CD8-positive, alpha-beta memory T cell (primary cell): ENCODE measurements around the gene UBAC2. TPM values are rescaled to one million over a fixed set of nuclear protein-coding genes. Genes with fewer than 3 reads are reported as not detected.
"Not testable (repeated sequence)": the region's sequence is repeated elsewhere in the genome, so short reads cannot be mapped to it uniquely, and the experiment has no call there.

Source experiments
- CTCF ChIA-PET: fragments of 350-600 bp; sonication (Branson Sonifier 250); formaldehyde crosslinking; loops from one replicate; lab custom pipeline; 2021; ENCODE audit warnings: antibody characterized with exemption; lab: Charles Lee
- POLR2A ChIA-PET: fragments of 350-600 bp; sonication (Branson Sonifier 250); formaldehyde crosslinking; loops from one replicate; lab custom pipeline; 2021; ENCODE audit warnings: antibody characterized with exemption; lab: Charles Lee
- DNase-seq, 5 donors: peaks; one replicate each; pipeline versions ENCODE4 v3.0.0 to v3.0.0-alpha.2; 2020 to 2022; ENCODE audit warnings: mixed read lengths in 1 of 5
- H3K27ac ChIP-seq: one replicate; pipeline ENCODE4 v1.7.0; 2013; ENCODE audit warnings: low read depth, mild to moderate bottlenecking, low read length, moderate library complexity
- H3K27me3 ChIP-seq: 2 replicates; pipeline ENCODE4 v1.7.0; 2013; ENCODE audit warnings: low read length, mild to moderate bottlenecking; ENCODE audit not compliant: insufficient read depth, poor library complexity, severe bottlenecking
- H3K36me3 ChIP-seq: 2 replicates; pipeline ENCODE4 v1.7.0; 2013; ENCODE audit warnings: mild to moderate bottlenecking, low read length, moderate library complexity; ENCODE audit not compliant: insufficient read depth
- H3K4me1 ChIP-seq: 2 replicates; pipeline ENCODE4 v1.7.0; 2013; ENCODE audit warnings: mild to moderate bottlenecking, low read length, moderate library complexity; ENCODE audit not compliant: insufficient read depth
- H3K4me3 ChIP-seq: 2 replicates; pipeline ENCODE4 v1.7.0; 2013; ENCODE audit warnings: mild to moderate bottlenecking, low read length
- H3K9me3 ChIP-seq: 2 replicates; pipeline ENCODE4 v1.7.0; 2013; ENCODE audit warnings: mild to moderate bottlenecking, low read length
- H3K27ac Mint-ChIP-seq, 8 donors: one replicate each; pipeline ENCODE4 v1.8.0; 2020 to 2021; ENCODE audit warnings: mixed read lengths in 8 of 8, mild to moderate bottlenecking in 6 of 8, inconsistent platforms in 3 of 8, moderate library complexity in 3 of 8
- H3K27me3 Mint-ChIP-seq, 2 donors: one replicate each; pipeline ENCODE4 v1.8.0; 2020 to 2021; ENCODE audit warnings: mixed read lengths in 2 of 2, mild to moderate bottlenecking in 1 of 2, moderate library complexity in 1 of 2
- H3K36me3 Mint-ChIP-seq, 3 donors: one replicate each; pipeline ENCODE4 v1.8.0; 2020 to 2021; ENCODE audit warnings: mixed read lengths in 3 of 3, inconsistent platforms in 1 of 3, mild to moderate bottlenecking in 1 of 3
- H3K4me1 Mint-ChIP-seq, 3 donors: one replicate each; pipeline ENCODE4 v1.8.0; 2020 to 2021; ENCODE audit warnings: mixed read lengths in 3 of 3, inconsistent platforms in 1 of 3, mild to moderate bottlenecking in 1 of 3
- H3K4me3 Mint-ChIP-seq, 7 donors: one replicate each; pipeline ENCODE4 v1.8.0; 2020 to 2021; ENCODE audit warnings: mixed read lengths in 7 of 7, mild to moderate bottlenecking in 6 of 7, moderate library complexity in 4 of 7, inconsistent platforms in 2 of 7
- H3K9me3 Mint-ChIP-seq, 5 donors: one replicate each; pipeline ENCODE4 v1.8.0; 2020 to 2022; ENCODE audit warnings: mixed read lengths in 5 of 5, mild to moderate bottlenecking in 3 of 5, moderate library complexity in 2 of 5, inconsistent platforms in 1 of 5
- polyA plus RNA-seq: library from polyadenylated mRNA; unstranded; fragments of 300-500 nt; fragmentation: Illumina TruSeq; gene quantifications from one replicate; pipeline ENCODE4 v1.2.3, GENCODE V29; 2021
- total RNA-seq, 2 experiments: library from RNA; stranded (reverse); gene quantifications; one replicate each; pipeline ENCODE4 v1.2.3, GENCODE V29; 2021

The UBAC2 gene
- total and polyA plus RNA-seq, 3 experiments from 2014 or later = 62.3 to 160 (median 63.7) TPM

- H3K27ac Mint-ChIP-seq = peak overlapping the region; percentile 83 to 96 (median 91)
- peaks cover 0 to 18% (median 10%) of the 10 kb centered on the region in 3 donors for H3K36me3 Mint-ChIP-seq
- not testable (repeated sequence) for H3K9me3 Mint-ChIP-seq, H3K9me3 ChIP-seq, H3K27me3 ChIP-seq, H3K36me3 ChIP-seq, H3K4me3 ChIP-seq, H3K27me3 Mint-ChIP-seq, H3K27ac ChIP-seq, DNase-seq
- POLR2A ChIA-PET = interaction anchor here (0.6 to 4.3 kb wide), 7 partner anchors 12 to 311 kb away, joined by 3 to 21 read pairs (median 4); partner anchors contain the start of genes GPR18 and UBAC2
- H3K4me3 Mint-ChIP-seq = peak overlapping the region; percentile 10 to 91 (median 67)
- peaks cover 72 to 90% (median 83%) of the 10 kb centered on the region in 3 donors for H3K4me1 Mint-ChIP-seq
- CTCF ChIA-PET = interaction anchor here (0.7 to 4.9 kb wide), 13 partner anchors 10 to 121 kb away, joined by 3 to 49 read pairs (median 8); partner anchors contain the start of gene UBAC2
- H3K4me1 ChIP-seq = peaks cover 61% of the 10 kb centered on the region
Observed at GRCh38 chr13:99230588-99230987, 29.9 kb downstream of the UBAC2 start.

- H3K27ac ChIP-seq = no peak overlapping the region
- POLR2A ChIA-PET = interaction anchor here (0.6 to 4.3 kb wide), 7 partner anchors 12 to 311 kb away, joined by 3 to 21 read pairs (median 6); partner anchors contain the start of genes GPR18 and UBAC2
Observed at GRCh38 chr13:99230991-99231390, 30.3 kb downstream of the UBAC2 start.

DNA sequence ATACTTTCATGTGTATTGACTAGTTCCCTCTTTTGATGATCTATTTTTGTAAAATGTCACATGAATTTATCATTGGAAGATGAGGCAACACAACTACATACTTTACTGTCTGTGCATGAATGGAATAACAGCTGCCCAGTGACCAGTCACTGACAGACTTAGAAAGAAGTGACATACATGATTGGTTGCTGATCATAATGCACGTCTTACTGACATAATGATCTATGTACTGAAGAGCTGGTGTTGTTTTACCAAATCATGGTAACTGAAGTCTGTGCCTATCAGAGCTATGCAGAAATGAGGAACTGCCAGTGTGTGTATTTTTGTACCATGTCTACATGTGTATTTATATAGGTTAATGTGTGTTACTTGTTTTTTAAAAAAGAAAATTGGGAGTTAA, 31.1 kb downstream of the UBAC2 start:
- no peaks in the 10 kb centered on the region for H3K9me3 Mint-ChIP-seq

More at GRCh38 chr13:99230991-99231390, 30.3 kb downstream of the UBAC2 start:
- peaks cover 0 to 17% (median 10%) of the 10 kb centered on the region in 3 donors for H3K36me3 Mint-ChIP-seq
- H3K27ac Mint-ChIP-seq = peak overlapping the region; percentile 83 to 96 (median 91)
- Histone ChIP-seq H3K36me3 (no peaks in the 10 kb centered on the region), H3K9me3 (no peaks in the 10 kb centered on the region), H3K4me3 (no peak overlapping the region), H3K27me3 (no peaks in the 10 kb centered on the region), H3K4me1 (peaks cover 57% of the 10 kb centered on the region)
- CTCF ChIA-PET = interaction anchor here (1.0 to 4.9 kb wide), 13 partner anchors 9 to 121 kb away, joined by 3 to 49 read pairs (median 8); partner anchors contain the start of gene UBAC2
- peaks cover 70 to 90% (median 82%) of the 10 kb centered on the region in 3 donors for H3K4me1 Mint-ChIP-seq
- H3K27me3 Mint-ChIP-seq = no peaks in the 10 kb centered on the region
- H3K4me3 Mint-ChIP-seq = peak overlapping the region in 6 of 7 donors; percentile 52 to 91 (median 68)
- no peak for DNase-seq
- no peaks in the 10 kb centered on the region for H3K9me3 Mint-ChIP-seq

DNA sequence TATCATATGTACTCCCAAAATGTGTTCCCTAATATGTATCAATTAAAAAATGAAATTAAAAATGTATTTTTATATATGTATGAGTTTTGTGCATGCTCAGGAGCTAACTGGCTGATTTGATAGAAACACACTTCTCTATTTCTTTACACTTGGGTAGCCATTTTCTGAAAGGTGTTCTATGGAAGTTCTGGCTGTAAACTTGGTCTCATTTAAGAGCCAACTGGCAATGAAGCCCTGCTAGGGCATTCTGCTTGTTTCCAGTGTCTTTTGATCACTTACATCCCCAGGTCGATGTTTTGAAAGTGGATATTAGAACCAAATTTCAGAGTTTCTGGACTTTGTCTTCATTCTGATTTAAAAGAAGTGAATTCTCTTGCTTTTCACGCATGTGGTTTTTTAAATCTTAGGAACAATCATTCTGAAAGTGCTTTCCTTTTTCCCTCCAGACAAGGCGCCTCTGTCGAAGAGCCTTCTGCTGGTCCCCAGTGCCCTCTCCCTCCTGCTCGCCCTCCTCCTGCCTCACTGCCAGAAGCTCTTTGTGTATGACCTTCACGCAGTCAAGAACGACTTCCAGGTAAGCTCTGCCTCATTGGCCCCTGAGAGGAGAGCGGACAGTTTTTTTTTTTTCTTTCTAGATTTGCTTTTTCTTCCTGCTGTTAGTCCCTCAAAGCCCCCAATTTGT, 37.5 kb downstream of the UBAC2 start:
- peak in 2 of 5 donors; percentile 42 to 55 for DNase-seq
- Mint-ChIP-seq H3K9me3 (no peaks in the 10 kb centered on the region), H3K27ac (peak overlapping the region; percentile 90 to 98 (median 96)), H3K4me1 (peaks cover 55 to 77% (median 74%) of the 10 kb centered on the region in 3 donors), H3K36me3 (peaks cover 10 to 40% (median 16%) of the 10 kb centered on the region in 3 donors), H3K4me3 (peak overlapping the region; percentile 80 to 88 (median 83)), H3K27me3 (no peaks in the 10 kb centered on the region)
- peak overlapping the region; percentile 33 for H3K27ac ChIP-seq
- no peaks in the 10 kb centered on the region for H3K9me3 ChIP-seq
- H3K27me3 ChIP-seq = no peaks in the 10 kb centered on the region
- ChIA-PET CTCF (interaction anchor here (1.4 to 2.1 kb wide), 4 partner anchors 20 to 62 kb away, joined by 3 to 5 read pairs (median 4); partner anchors contain the start of gene GPR18), POLR2A (interaction anchor here (1.0 to 1.9 kb wide), 4 partner anchors 14 to 38 kb away, joined by 3 to 12 read pairs (median 4); partner anchors contain the start of genes GPR18 and UBAC2)
- peak overlapping the region; percentile 50 for H3K4me3 ChIP-seq
- H3K36me3 ChIP-seq = peaks cover 14% of the 10 kb centered on the region
- H3K4me1 ChIP-seq = peaks cover 19% of the 10 kb centered on the region

More for the DNA sequence above, 31.1 kb downstream of the UBAC2 start:
- Histone ChIP-seq H3K9me3 (no peaks in the 10 kb centered on the region), H3K27ac (no peak overlapping the region), H3K27me3 (no peaks in the 10 kb centered on the region), H3K4me1 (peaks cover 49% of the 10 kb centered on the region), H3K36me3 (no peaks in the 10 kb centered on the region), H3K4me3 (no peak overlapping the region)
- Mint-ChIP-seq H3K36me3 (peaks cover 0 to 14% (median 6%) of the 10 kb centered on the region in 3 donors), H3K4me3 (peak overlapping the region; percentile 43 to 70 (median 55)), H3K27me3 (no peaks in the 10 kb centered on the region), H3K27ac (peak overlapping the region; percentile 80 to 96 (median 90)), H3K4me1 (peaks cover 69 to 90% (median 82%) of the 10 kb centered on the region in 3 donors)
- ChIA-PET POLR2A (interaction anchor here (0.5 to 4.3 kb wide), 5 partner anchors 9 to 31 kb away, joined by 3 to 21 read pairs (median 6); partner anchors contain the start of genes GPR18 and UBAC2), CTCF (interaction anchor here (0.9 to 4.9 kb wide), 14 partner anchors 9 to 273 kb away, joined by 3 to 49 read pairs (median 8); partner anchors contain the start of gene UBAC2)
- DNase-seq = no peak

DNA sequence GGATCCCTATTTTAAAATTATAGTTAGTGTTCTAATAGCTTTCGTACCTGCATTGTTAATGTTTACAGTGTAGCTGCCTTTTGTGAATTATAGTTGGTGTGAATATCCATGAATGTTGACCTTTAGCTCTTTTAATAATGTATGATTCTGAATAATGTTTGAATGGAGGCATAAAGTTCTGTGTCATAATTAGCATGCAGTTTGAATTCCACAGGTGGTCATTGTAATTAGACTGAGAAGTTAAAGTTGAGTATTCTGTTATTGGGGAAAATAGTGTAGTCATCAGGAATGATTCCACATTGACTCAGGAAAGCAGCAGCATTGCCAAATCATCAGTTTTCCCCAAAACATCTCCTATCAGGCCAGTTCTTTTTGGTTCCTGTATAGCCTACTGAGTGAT, 45.4 kb downstream of the UBAC2 start:
- no peaks in the 10 kb centered on the region for H3K9me3 Mint-ChIP-seq
- H3K4me3 ChIP-seq = no peak overlapping the region
- ChIA-PET CTCF (no interaction called here), POLR2A (interaction anchor here (0.6 to 1.7 kb wide), 3 partner anchors 10 to 137 kb away, joined by 3 to 5 read pairs (median 3); no protein-coding TSS in a partner anchor)
- H3K4me1 Mint-ChIP-seq = peaks cover 31 to 48% (median 40%) of the 10 kb centered on the region in 3 donors
- H3K36me3 Mint-ChIP-seq = peaks cover 32 to 63% (median 33%) of the 10 kb centered on the region in 3 donors
- DNase-seq = no peak
- no peaks in the 10 kb centered on the region for H3K27me3 Mint-ChIP-seq
- H3K27me3 ChIP-seq = no peaks in the 10 kb centered on the region
- H3K4me1 ChIP-seq = peaks cover 4% of the 10 kb centered on the region
- H3K9me3 ChIP-seq = no peaks in the 10 kb centered on the region
- no peak overlapping the region for H3K4me3 Mint-ChIP-seq
- H3K36me3 ChIP-seq = peaks cover 13% of the 10 kb centered on the region
- H3K27ac ChIP-seq = no peak overlapping the region
- H3K27ac Mint-ChIP-seq = peak overlapping the region in 7 of 8 donors; percentile 21 to 85 (median 47)

DNA sequence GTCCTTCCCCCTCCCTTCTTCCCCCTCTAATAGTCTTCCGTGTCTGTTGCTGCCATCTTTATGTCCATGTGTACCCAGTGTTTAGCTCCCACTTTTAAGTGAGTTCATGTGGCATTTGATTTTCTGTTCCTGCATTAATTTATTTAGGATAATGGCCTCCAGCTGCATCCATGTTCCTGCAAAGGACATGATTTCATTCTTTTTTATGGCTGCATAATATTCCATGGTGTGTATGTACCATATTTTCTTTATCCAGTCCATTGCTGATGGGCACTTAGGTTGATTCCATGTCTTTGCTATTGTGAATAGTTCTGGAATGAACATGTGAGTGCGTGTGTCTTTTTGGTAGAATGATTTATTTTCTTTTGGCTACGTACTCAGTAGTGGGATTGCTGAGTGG, 48.5 kb downstream of the UBAC2 start:
- H3K4me1 Mint-ChIP-seq = peaks cover 44 to 65% (median 55%) of the 10 kb centered on the region in 3 donors
- POLR2A ChIA-PET, CTCF ChIA-PET, H3K9me3 Mint-ChIP-seq, H3K4me3 ChIP-seq, H3K27me3 ChIP-seq, H3K27ac ChIP-seq, H3K4me3 Mint-ChIP-seq, DNase-seq, H3K9me3 ChIP-seq, H3K27me3 Mint-ChIP-seq: not testable (repeated sequence)
- Histone ChIP-seq H3K4me1 (peaks cover 23% of the 10 kb centered on the region), H3K36me3 (peaks cover 12% of the 10 kb centered on the region)
- peak overlapping the region in 7 of 8 donors; percentile 4 to 82 (median 56) for H3K27ac Mint-ChIP-seq
- H3K36me3 Mint-ChIP-seq = peaks cover 25 to 59% (median 34%) of the 10 kb centered on the region in 3 donors

DNA sequence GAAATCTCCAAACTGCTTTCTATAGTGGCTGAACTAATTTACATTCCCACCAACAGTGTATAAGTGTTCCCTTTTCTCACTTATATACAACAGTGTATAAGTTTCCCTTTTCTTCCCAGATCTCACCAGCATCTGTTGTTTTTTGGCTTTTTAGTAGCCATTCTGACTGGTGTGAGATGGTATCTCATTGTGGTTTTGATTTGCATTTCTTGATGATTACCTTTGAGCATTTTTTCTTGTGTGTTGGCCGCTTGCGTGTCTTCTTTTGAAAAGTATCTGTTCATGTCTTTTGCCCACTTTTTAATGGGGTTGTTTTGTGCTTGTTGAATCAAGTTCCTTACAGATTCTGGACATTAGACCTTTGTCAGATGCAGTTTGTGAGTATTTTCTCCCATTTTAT, 49.0 kb downstream of the UBAC2 start:
- CTCF ChIA-PET, H3K4me3 Mint-ChIP-seq, H3K4me3 ChIP-seq, POLR2A ChIA-PET, H3K27ac ChIP-seq, DNase-seq, H3K9me3 ChIP-seq, H3K9me3 Mint-ChIP-seq, H3K27me3 Mint-ChIP-seq, H3K27me3 ChIP-seq: not testable (repeated sequence)
- Histone ChIP-seq H3K4me1 (peaks cover 25% of the 10 kb centered on the region), H3K36me3 (peaks cover 12% of the 10 kb centered on the region)
- H3K36me3 Mint-ChIP-seq = peaks cover 25 to 58% (median 34%) of the 10 kb centered on the region in 3 donors
- peaks cover 45 to 67% (median 57%) of the 10 kb centered on the region in 3 donors for H3K4me1 Mint-ChIP-seq
- H3K27ac Mint-ChIP-seq = peak overlapping the region in 7 of 8 donors; percentile 47 to 82 (median 66)
